ENCODE data around the gene UBR1.

The UBR1 gene

GRCh38 chr15:43106486-43106829, 620 bp upstream of the UBR1 start:
- DNase-seq, result no peak

- DNase-seq, result peak; percentile 53
Measured at GRCh38 chr15:43105077-43105736, 631 bp downstream of the UBR1 start.

- peak; percentile 32 for DNase-seq
Measured at GRCh38 chr15:43104426-43104825, 1.4 kb downstream of the UBR1 start.

GRCh38 chr15:43103907-43104306, 1.9 kb downstream of the UBR1 start:
- no peak for DNase-seq

- no peak for DNase-seq
Measured at GRCh38 chr15:43102187-43102586, 3.7 kb downstream of the UBR1 start.

GRCh38 chr15:43100971-43101370, 4.9 kb downstream of the UBR1 start:
- DNase-seq, result no peak

GRCh38 chr15:43099105-43099845, 6.6 kb downstream of the UBR1 start:
- no peak for DNase-seq

- no peak for DNase-seq
Measured at GRCh38 chr15:43096411-43096810, 9.4 kb downstream of the UBR1 start.

- no peak for DNase-seq
Measured at GRCh38 chr15:43095708-43096347, 10.0 kb downstream of the UBR1 start.

GRCh38 chr15:43095243-43095642, 10.6 kb downstream of the UBR1 start:
- peak; percentile 88 for DNase-seq

GRCh38 chr15:43094416-43095030, 11.3 kb downstream of the UBR1 start:
- DNase-seq, result peak; percentile 94

- DNase-seq, result peak; percentile 23
Measured at GRCh38 chr15:43093026-43093425, 12.8 kb downstream of the UBR1 start.

GRCh38 chr15:43091859-43092258, 14.0 kb downstream of the UBR1 start:
- DNase-seq, result no peak

- no peak for DNase-seq
Measured at GRCh38 chr15:43086551-43086950, 19.3 kb downstream of the UBR1 start.

GRCh38 chr15:43085921-43086320, 19.9 kb downstream of the UBR1 start:
- no peak for DNase-seq

- DNase-seq, result no peak
Measured at GRCh38 chr15:43082509-43082908, 23.3 kb downstream of the UBR1 start.

GRCh38 chr15:43081283-43081682, 24.6 kb downstream of the UBR1 start:
- peak; percentile 31 for DNase-seq

GRCh38 chr15:43071451-43071850, 34.4 kb downstream of the UBR1 start:
- no peak for DNase-seq

- no peak for DNase-seq
Measured at GRCh38 chr15:43070893-43071292, 34.9 kb downstream of the UBR1 start.

GRCh38 chr15:43070249-43070648, 35.6 kb downstream of the UBR1 start:
- no peak for DNase-seq

GRCh38 chr15:43067717-43068461, 37.9 kb downstream of the UBR1 start:
- no peak for DNase-seq

- no peak for DNase-seq
Measured at GRCh38 chr15:43056696-43057095, 49.1 kb downstream of the UBR1 start.

GRCh38 chr15:43052860-43053259, 53.0 kb downstream of the UBR1 start:
- DNase-seq, result no peak
